Esophagus muscularis mucosa (tissue), 4 donors: ENCODE results near the gene ERLIN1.

ENCODE experiments used
- CTCF ChIP-seq, 3 experiments: fragments of 200-600 bp in 2 of 3; fragments of 450-650 bp in 1 of 3; sonication (generic) in 2 of 3; IDR thresholded peaks; one replicate each; pipeline ENCODE4 v1.5.1; 2017 to 2019; ENCODE audit warnings: antibody characterized with exemption in 3 of 3, mild to moderate bottlenecking in 2 of 3, moderate library complexity in 1 of 3
- EP300 ChIP-seq: sonication (generic); formaldehyde crosslinking; IDR thresholded peaks from one replicate; pipeline ENCODE4 v1.6.1; 2017; ENCODE audit warnings: antibody characterized with exemption
- POLR2A ChIP-seq: fragments of 450-650 bp; IDR thresholded peaks from one replicate; pipeline ENCODE4 v1.6.1; 2017; ENCODE audit warnings: antibody characterized with exemption, moderate library complexity, mild to moderate bottlenecking, low read depth
- POLR2AphosphoS5 ChIP-seq, 2 donors: sonication (generic); formaldehyde crosslinking; IDR thresholded peaks; one replicate each; pipeline ENCODE4 v1.6.1; 2017; ENCODE audit warnings: antibody characterized with exemption in 2 of 2

DNA sequence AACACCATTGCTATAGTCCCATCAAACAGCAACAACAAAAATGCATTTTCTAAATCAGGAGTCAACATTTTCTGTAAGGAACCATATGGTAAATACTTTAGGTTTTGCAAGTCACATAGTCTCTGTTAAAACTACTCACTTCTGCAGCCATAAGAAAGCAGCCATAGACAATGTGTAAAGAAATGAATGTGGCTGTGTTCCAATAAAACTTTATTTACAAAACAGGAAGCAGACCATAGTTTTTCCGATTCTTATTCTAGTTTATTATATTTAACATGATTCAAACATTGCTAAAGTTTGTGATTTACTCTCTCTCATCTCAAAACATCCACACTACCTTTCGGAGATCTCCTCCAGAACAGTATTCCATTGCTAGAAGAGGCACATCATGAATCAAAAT is 36.7 kb upstream of the ERLIN1 start:
- TF ChIP-seq CTCF (IDR thresholded peaks at IDR 0.05), result no peak
- no peak for TF ChIP-seq POLR2A
- no peak for TF ChIP-seq EP300
- TF ChIP-seq POLR2AphosphoS5 (IDR thresholded peaks at IDR 0.05), result no peak
